ENCODE measurements around the gene RNF126.
"Not testable (repeated sequence)": the region's sequence is repeated elsewhere in the genome, so short reads cannot be mapped to it uniquely, and the experiment has no call there.

Gene RNF126

DNA sequence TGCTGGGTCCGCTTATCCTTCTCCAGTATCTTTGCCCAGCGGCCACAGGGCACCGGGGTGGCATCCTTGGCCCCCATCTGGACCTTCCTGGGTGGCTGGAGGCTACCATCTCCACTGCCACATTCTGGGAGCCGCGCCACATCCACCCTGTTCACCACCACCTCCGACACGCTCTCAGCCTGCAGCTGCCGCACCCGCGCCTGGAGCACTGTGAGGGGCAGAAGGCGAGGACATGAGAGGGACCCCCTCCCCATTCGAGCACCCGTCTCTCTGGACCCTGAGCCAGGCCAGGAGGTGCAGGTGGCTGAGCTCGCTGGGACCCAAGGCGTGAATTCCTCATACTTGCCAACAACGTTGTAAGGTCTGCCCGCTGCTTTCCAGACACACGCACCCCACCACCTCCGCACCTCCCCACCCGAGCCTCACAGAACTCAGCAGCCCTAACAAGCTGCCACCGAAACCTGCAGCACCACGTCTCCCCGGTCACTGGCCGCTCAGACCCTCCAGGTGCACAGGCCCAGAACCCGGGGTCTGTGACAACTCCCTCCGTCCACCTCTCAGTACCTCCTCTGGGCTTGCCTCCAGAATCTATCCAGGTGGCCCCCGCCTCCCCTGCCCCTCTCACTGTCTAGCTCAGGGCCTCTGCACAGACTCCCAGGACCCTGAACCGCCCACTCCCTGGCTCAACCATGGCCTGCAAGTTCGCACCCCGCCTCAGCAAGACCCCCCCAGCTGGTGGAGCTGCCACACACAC is 32.9 kb downstream of the RNF126 start:
- Mint-ChIP-seq H3K27ac (peak overlapping the region in 1 of 2 donors; percentile 58), H3K4me3 (peak overlapping the region in 1 of 2 donors; percentile 29), H3K4me1 (ENCODE audit: low read depth in 2 of 2) (peaks cover 24 to 28% of the 10 kb centered on the region in 2 donors), H3K36me3 (ENCODE audit: insufficient read depth) (peaks cover 52% of the 10 kb centered on the region), H3K9me3 (no peaks in the 10 kb centered on the region), H3K27me3 (no peaks in the 10 kb centered on the region)
- DNase-seq (no peak), ATAC-seq (replicated peaks) (no peak)

DNA sequence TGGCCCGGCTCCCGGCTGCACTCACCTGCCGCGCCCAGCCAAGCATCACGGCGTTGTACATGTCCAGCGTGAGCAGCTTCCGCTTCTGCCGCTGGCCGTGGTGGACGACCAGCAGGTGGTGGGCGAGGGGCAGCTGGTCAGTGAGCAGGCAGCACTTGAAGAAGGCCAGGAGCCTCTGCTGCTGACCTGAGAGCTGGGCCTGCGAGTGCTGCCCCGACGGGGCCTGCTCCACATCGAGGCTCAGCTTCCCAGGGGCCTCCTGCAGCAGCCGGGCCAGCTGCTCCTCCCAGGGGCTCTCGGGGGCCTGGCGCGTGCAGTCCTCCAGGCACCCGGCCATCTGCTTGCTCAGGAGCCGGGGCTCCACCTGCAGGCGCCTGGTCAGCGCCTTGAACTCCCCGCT is 33.5 kb downstream of the RNF126 start:
- Mint-ChIP-seq H3K36me3 (ENCODE audit: insufficient read depth) (peaks cover 54% of the 10 kb centered on the region), H3K4me1 (ENCODE audit: low read depth in 2 of 2) (peaks cover 24 to 28% of the 10 kb centered on the region in 2 donors)
- ATAC-seq (replicated peaks); H3K4me3 Mint-ChIP-seq; H3K27ac Mint-ChIP-seq; H3K27me3 Mint-ChIP-seq; DNase-seq; H3K9me3 Mint-ChIP-seq: not testable (repeated sequence)

DNA sequence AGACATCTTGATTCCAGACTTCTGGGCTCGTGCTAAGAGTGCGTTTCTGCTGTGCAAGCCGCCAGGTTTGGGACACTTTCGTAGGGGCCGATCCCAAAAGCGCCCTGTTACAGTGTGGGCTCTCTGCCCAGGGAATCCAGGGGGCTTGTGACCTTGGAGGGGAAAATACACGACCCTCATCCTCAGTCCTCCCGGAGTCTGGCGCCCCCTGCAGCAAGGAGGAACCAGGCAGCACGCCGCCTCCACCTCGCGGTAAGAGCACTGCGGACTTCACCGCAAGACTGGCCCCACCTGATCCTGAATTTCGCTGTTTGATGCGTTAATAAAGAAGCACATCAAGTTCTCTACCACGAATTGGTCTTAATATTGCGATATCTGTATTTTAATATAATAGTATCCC is 34.8 kb downstream of the RNF126 start:
- H3K36me3 Mint-ChIP-seq (ENCODE audit: insufficient read depth) = peaks cover 54% of the 10 kb centered on the region
- H3K27me3 Mint-ChIP-seq = no peaks in the 10 kb centered on the region
- H3K4me1 Mint-ChIP-seq (ENCODE audit: low read depth in 2 of 2) = peaks cover 15 to 19% of the 10 kb centered on the region in 2 donors
- no peak overlapping the region for H3K4me3 Mint-ChIP-seq
- DNase-seq = no peak
- H3K9me3 Mint-ChIP-seq = no peaks in the 10 kb centered on the region
- no peak for ATAC-seq (replicated peaks)
- H3K27ac Mint-ChIP-seq = no peak overlapping the region

DNA sequence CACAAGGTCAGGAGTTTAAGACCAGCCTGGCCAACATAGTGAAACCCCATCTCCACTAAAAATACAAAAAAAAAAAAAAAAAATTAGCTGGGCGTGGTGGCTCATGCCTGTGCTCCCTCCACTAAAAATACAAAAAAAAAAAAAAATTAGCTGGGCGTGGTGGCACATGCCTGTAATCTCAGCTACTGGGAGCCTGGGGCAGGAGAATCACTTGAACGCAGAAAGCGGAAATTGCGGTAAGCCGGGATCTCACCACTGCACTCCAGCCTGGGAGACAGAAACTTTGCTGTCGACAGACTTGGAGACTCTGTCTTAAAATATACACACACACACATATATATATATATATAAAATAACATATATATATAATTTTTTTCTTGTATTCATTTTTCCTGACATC is 36.4 kb downstream of the RNF126 start:
- not testable (repeated sequence) for H3K27ac Mint-ChIP-seq; H3K27me3 Mint-ChIP-seq; H3K9me3 Mint-ChIP-seq; H3K4me3 Mint-ChIP-seq; DNase-seq; H3K4me1 Mint-ChIP-seq (ENCODE audit: low read depth in 2 of 2); ATAC-seq (replicated peaks)
- H3K36me3 Mint-ChIP-seq (ENCODE audit: insufficient read depth) = peaks cover 47% of the 10 kb centered on the region

DNA sequence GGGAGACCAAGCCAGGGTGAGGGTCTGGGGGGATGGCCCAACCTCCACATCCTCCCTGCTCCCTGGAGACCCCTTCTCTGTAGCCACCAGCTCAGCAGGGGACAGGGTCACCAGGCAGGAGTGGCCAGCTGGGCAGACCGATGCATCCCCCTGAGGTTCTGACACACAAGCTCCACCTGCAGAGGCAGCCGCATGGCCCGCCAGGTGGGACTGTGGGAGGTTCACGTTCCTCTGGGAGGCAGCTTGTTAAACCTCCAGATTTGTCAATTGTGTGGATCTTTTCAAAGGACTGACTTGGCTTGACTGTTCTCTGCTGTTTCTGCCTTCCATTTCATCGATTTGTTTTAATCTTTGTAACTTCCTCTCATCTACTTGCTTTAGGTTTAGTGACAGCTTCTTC is 37.8 kb downstream of the RNF126 start:
- Mint-ChIP-seq H3K9me3 (no peaks in the 10 kb centered on the region), H3K27ac (peak overlapping the region in 1 of 2 donors; percentile 63), H3K4me3 (no peak overlapping the region), H3K27me3 (no peaks in the 10 kb centered on the region), H3K36me3 (ENCODE audit: insufficient read depth) (peaks cover 40% of the 10 kb centered on the region), H3K4me1 (ENCODE audit: low read depth in 2 of 2) (peaks cover 0 to 3% of the 10 kb centered on the region in 2 donors)
- DNase-seq (no peak), ATAC-seq (replicated peaks) (no peak)

DNA sequence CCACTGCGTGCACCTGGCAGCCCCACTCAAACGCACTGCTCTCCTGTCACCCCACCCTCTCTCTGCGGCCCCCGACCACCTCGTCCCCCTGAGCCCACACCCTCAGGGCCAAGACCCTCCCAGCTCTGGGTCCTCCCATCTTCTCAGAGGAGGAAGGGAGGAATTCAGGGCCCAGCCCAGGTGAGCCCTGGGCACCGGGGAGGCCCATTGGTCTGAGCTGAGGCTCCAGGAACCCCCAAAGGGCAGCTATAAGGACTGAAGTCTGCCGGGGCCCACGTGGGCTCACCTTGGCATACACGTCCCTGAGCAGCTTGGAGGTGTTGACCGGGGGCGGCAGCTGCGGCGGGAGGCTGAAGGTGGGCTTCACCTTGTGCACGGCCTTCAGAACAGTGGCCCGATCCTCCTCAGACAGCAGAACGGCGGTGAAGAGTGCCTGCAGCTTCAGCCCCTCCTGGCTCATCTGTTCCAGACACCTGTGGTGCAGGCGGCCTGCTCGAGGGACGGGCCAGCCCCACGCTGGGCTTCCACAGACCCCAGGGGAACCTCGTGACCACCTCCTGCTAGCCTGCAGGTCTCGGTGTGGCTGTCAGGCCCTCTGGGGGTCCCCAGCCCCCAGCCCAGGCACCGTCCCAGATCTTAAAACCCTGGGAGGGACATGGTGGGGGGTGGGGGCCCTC is 38.4 kb downstream of the RNF126 start:
- ATAC-seq (replicated peaks) = no peak
- no peaks in the 10 kb centered on the region for H3K9me3 Mint-ChIP-seq
- no peaks in the 10 kb centered on the region for H3K27me3 Mint-ChIP-seq
- H3K36me3 Mint-ChIP-seq (ENCODE audit: insufficient read depth) = peaks cover 42% of the 10 kb centered on the region
- no peak overlapping the region for H3K4me3 Mint-ChIP-seq
- H3K4me1 Mint-ChIP-seq (ENCODE audit: low read depth in 2 of 2) = peaks cover 0 to 3% of the 10 kb centered on the region in 2 donors
- DNase-seq = no peak
- H3K27ac Mint-ChIP-seq = no peak overlapping the region

DNA sequence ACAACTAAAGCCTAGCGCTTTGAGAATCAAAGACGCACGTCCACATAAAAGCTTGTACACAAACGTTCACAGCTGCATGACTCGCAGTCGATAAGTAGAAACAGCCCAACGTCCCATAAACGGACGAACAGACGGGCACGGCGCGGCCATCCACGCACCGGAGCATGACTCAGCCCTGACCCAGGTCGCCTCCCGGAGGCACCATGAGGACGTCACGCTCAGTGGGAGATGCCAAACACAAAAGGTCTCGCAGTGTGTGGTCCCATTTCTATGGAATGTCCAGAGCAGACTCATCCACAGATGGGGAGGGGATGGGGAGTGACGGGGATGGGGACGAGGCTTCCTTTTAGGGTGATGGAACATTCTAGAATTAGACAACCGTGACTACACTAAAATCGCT is 39.0 kb downstream of the RNF126 start:
- no peaks in the 10 kb centered on the region for H3K27me3 Mint-ChIP-seq
- no peaks in the 10 kb centered on the region for H3K9me3 Mint-ChIP-seq
- H3K4me3 Mint-ChIP-seq = no peak overlapping the region
- ATAC-seq (replicated peaks) (no peak), DNase-seq (no peak)
- peaks cover 0 to 3% of the 10 kb centered on the region in 2 donors for H3K4me1 Mint-ChIP-seq (ENCODE audit: low read depth in 2 of 2)
- H3K27ac Mint-ChIP-seq = no peak overlapping the region
- H3K36me3 Mint-ChIP-seq (ENCODE audit: insufficient read depth) = peaks cover 41% of the 10 kb centered on the region

DNA sequence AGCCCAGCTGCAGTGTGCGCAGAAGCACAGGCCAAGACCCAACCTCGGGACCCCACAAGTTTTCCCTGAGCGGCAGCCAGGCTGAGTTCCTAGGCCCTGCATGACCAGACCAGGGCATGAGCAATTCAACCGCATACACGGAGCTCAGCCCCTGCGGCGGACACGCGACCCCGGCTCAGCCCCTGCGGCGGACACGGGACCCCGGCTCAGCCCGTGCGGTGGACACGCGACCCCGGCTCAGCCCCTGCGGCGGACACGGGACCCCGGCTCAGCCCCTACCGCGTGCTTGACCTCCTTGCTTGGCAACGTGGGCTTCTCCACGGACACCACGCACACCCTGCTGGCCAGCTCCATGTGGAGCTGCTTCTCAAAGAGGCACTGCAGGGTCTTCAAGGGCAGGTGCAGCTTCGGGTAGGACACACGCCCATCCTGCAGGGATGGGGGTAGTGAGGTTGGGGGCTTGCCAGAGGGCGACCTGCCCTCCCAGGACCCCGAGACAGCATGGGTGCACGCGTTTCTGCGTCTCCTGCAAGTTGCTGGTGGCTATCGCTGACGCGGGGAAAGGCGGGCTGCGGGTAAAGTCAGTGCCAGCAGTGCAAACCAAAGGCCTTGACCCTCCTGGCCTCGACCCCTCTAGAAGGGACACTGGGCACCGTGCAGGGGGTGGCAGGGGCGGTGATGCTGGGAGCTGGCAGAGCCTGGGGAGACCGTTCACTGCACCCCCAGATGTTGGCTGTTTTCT is 39.7 kb downstream of the RNF126 start:
- peaks cover 35% of the 10 kb centered on the region for H3K36me3 Mint-ChIP-seq (ENCODE audit: insufficient read depth)
- no peak overlapping the region for H3K4me3 Mint-ChIP-seq
- H3K27me3 Mint-ChIP-seq = no peaks in the 10 kb centered on the region
- no peaks in the 10 kb centered on the region for H3K9me3 Mint-ChIP-seq
- ATAC-seq (replicated peaks) (no peak), DNase-seq (no peak)
- H3K4me1 Mint-ChIP-seq (ENCODE audit: low read depth in 2 of 2) = peaks cover 0 to 3% of the 10 kb centered on the region in 2 donors
- H3K27ac Mint-ChIP-seq = no peak overlapping the region

DNA sequence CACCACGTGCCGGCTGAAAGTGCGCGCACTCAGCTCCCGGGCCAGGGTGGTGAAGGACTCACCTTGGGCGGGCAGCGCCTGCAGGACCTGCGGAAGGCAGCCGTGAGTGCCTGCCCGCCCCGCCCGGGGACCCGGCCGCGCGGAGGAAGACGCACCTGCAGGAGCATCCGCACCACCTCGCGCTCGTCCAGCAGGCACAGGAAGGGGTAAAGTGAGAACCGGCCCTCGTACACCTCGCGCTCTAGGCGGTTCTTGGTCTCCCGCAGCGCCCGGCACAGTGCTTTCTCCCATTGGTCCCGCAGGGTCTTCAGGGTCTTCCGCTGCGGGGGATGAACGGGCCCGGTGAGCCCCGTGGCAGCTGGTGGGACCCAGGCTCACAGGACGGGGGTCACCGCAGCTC is 40.3 kb downstream of the RNF126 start:
- H3K4me3 Mint-ChIP-seq = no peak overlapping the region
- H3K36me3 Mint-ChIP-seq (ENCODE audit: insufficient read depth) = peaks cover 29% of the 10 kb centered on the region
- H3K4me1 Mint-ChIP-seq (ENCODE audit: low read depth in 2 of 2) = peaks cover 0 to 3% of the 10 kb centered on the region in 2 donors
- H3K9me3 Mint-ChIP-seq = no peaks in the 10 kb centered on the region
- ATAC-seq (replicated peaks) = no peak
- no peak overlapping the region for H3K27ac Mint-ChIP-seq
- no peak for DNase-seq
- H3K27me3 Mint-ChIP-seq = no peaks in the 10 kb centered on the region

DNA sequence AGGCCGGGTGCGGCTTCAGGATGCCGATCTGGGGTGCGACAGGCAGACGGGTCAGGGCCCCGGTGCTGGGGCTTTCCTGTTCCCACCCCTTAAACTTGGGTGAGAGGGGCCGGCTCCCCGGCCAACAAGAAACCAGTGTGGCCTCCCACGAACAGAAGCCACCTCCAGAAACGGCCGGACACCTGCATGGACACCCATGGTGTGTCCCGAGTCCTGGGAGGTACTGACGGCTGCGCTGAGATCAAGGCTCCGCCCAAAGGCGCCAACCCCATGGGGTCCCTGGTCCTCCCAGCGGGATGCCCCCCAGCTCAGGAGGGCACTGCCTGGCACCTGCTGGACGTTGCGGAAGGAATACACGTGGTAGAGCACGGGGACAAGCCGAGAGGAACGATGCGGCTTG is 41.2 kb downstream of the RNF126 start:
- no peak overlapping the region for H3K27ac Mint-ChIP-seq
- ATAC-seq (replicated peaks) (no peak), DNase-seq (no peak)
- H3K9me3 Mint-ChIP-seq = no peaks in the 10 kb centered on the region
- H3K27me3 Mint-ChIP-seq = no peaks in the 10 kb centered on the region
- no peak overlapping the region for H3K4me3 Mint-ChIP-seq
- peaks cover 0 to 3% of the 10 kb centered on the region in 2 donors for H3K4me1 Mint-ChIP-seq (ENCODE audit: low read depth in 2 of 2)
- peaks cover 24% of the 10 kb centered on the region for H3K36me3 Mint-ChIP-seq (ENCODE audit: insufficient read depth)

DNA sequence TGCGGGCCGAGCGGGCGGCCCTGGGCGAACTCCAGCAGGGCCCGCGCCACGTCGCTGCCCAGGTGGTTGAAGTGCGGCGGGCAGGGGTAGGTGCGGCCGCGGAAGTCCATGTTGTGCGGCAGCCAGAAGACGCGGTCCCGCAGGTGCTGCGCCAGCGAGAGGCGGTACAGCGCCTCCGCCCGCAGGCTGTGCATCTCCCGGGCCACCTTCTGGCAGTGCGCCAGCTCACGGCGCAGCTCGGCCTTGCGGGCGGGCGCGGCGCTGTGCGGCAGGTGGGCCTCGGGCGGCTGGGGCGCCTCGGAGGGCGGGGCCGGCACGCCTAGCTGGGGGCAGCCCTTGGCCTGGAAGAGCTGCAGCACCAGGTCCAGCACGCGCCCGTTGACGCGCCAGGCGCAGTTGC is 41.8 kb downstream of the RNF126 start:
- DNase-seq; H3K27ac Mint-ChIP-seq; H3K4me3 Mint-ChIP-seq; ATAC-seq (replicated peaks); H3K27me3 Mint-ChIP-seq; H3K4me1 Mint-ChIP-seq (ENCODE audit: low read depth in 2 of 2); H3K9me3 Mint-ChIP-seq: not testable (repeated sequence)
- peaks cover 20% of the 10 kb centered on the region for H3K36me3 Mint-ChIP-seq (ENCODE audit: insufficient read depth)

DNA sequence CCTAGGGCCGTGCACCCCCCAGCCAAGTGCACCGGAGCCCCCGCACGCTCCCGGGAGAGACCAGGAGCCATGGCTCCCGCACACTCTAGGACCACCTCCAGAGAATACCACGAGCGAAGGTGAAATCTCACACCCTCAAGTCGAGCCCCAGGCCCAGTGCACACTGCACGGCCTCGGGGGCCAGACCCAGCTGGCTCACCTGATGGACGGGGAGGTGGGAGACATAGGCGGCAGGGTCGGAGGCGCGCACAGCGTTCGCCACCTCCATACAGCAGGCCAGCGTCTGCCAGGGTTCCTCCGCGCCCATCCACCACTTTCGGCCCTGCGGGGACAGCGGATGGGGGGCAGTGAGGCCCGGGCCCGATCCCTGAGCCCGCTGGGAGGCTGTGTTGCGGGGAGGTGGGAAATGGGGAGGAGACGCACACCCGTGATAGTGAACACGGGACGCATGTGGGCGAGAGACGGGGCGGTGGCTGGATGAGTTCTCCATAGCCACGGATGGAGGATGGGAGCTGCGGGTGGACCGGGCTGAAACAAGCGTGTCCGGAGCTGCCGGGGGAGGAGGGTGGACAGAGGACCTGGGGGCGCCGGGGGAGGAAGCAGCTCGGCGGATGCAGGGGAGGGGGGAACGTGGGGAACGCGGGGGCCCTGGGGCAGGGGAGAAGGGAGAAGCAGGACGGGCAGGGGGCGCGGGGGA is 42.7 kb downstream of the RNF126 start:
- Mint-ChIP-seq H3K27ac (no peak overlapping the region), H3K36me3 (ENCODE audit: insufficient read depth) (peaks cover 19% of the 10 kb centered on the region), H3K4me1 (ENCODE audit: low read depth in 2 of 2) (peaks cover 0 to 3% of the 10 kb centered on the region in 2 donors), H3K27me3 (no peaks in the 10 kb centered on the region), H3K4me3 (no peak overlapping the region), H3K9me3 (no peaks in the 10 kb centered on the region)
- ATAC-seq (replicated peaks) (no peak), DNase-seq (no peak)

DNA sequence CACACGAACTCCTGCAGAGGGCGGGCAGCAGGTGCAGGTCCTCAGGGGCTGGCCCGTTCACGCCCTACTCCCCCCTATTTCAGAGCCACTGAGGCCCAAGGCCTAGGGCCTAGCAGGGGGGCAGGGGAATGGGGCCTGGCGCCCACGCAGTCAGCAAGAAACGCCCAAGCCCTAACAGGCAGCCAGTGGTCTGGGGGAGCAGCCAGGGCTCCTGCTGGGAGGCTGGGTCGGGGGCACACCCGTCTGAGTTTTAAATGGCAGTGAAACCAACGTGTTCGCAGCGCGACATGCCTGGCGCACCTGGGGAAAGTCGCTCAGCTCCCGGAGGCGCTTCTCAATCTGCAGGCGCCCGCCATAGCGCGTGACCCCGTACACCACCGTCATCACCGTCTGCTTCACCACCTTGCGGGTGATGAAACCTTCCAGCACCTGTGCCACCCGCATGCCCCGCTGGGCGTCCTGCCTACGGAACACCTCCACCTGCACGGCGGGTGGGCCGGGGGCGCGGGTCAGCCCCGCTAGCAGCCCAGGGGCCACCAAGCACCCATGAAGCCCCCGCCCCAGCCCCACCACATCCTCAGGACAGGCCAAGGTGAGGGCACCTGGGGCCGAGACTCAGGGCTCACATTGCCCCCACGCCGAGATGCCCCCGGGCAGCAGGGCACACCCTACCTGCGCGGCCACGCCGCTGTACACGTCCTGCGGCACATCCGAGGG is 43.6 kb downstream of the RNF126 start:
- H3K4me3 Mint-ChIP-seq = no peak overlapping the region
- H3K27me3 Mint-ChIP-seq = no peaks in the 10 kb centered on the region
- no peak overlapping the region for H3K27ac Mint-ChIP-seq
- H3K36me3 Mint-ChIP-seq (ENCODE audit: insufficient read depth) = peaks cover 19% of the 10 kb centered on the region
- no peak for ATAC-seq (replicated peaks)
- peaks cover 0 to 6% of the 10 kb centered on the region in 2 donors for H3K4me1 Mint-ChIP-seq (ENCODE audit: low read depth in 2 of 2)
- no peak for DNase-seq
- H3K9me3 Mint-ChIP-seq = no peaks in the 10 kb centered on the region

Data from effector memory CD8-positive, alpha-beta T cell (primary cell).